PFSK-1 (cell line): Measurements from ENCODE around the gene COIL.

Source experiments
- FOXP2 ChIP-seq: optimal IDR thresholded peaks from 2 replicates; pipeline ENCODE3; 2011; ENCODE audit warnings: borderline replicate concordance, control low read depth, inconsistent platforms; ENCODE audit not compliant: insufficient read depth; ENCODE audit errors: extremely low read length, extremely low read depth
- POLR2AphosphoS5 ChIP-seq: IDR thresholded peaks from 2 replicates; pipeline ENCODE4 v1.6.1; 2012; ENCODE audit warnings: low read depth, mild to moderate bottlenecking, control low read depth, low read length, moderate library complexity
- REST ChIP-seq, 2 experiments: IDR thresholded peaks; 2 replicates each; pipeline versions ENCODE4 v1.6.1 to v1.8.0; 2011 to 2012; ENCODE audit warnings: low read depth in 2 of 2, low read length in 2 of 2, control low read depth in 1 of 2, inconsistent platforms in 1 of 2, mild to moderate bottlenecking in 1 of 2, moderate library complexity in 1 of 2; ENCODE audit not compliant: insufficient read depth in 1 of 2
- SIN3A ChIP-seq: IDR thresholded peaks from 2 replicates; pipeline ENCODE4 v1.6.1; 2012; ENCODE audit warnings: mild to moderate bottlenecking, low read length, moderate library complexity, borderline replicate concordance; ENCODE audit not compliant: insufficient read depth
- TAF1 ChIP-seq: IDR thresholded peaks from 2 replicates; pipeline ENCODE4 v1.6.1; 2012; ENCODE audit warnings: low read length, control low read depth, borderline replicate concordance; ENCODE audit not compliant: insufficient read depth

COIL gene

GRCh38 chr17:56894859-56895455 lies 65.9 kb downstream of the COIL start:
- TF ChIP-seq POLR2AphosphoS5 (no peak), REST (IDR thresholded peaks at IDR 0.05; ENCODE audit: insufficient read depth in 1 of 2, low read depth in 2 of 2, low read length in 2 of 2) (no peak), FOXP2 (no peak), SIN3A (no peak)

- no peak for TF ChIP-seq POLR2AphosphoS5
- TF ChIP-seq FOXP2, result no peak
- no peak for TF ChIP-seq TAF1
- TF ChIP-seq REST (IDR thresholded peaks at IDR 0.05; ENCODE audit: insufficient read depth in 1 of 2, low read depth in 2 of 2, low read length in 2 of 2), result no peak
- no peak for TF ChIP-seq SIN3A
Observed at GRCh38 chr17:56893503-56893902, 67.3 kb downstream of the COIL start.

- TF ChIP-seq REST (IDR thresholded peaks at IDR 0.05; ENCODE audit: insufficient read depth in 1 of 2, low read depth in 2 of 2, low read length in 2 of 2) (no peak), TAF1 (no peak), SIN3A (no peak), FOXP2 (no peak), POLR2AphosphoS5 (no peak)
Observed at GRCh38 chr17:56892333-56892732, 68.5 kb downstream of the COIL start.

- TF ChIP-seq SIN3A (no peak), TAF1 (no peak), REST (IDR thresholded peaks at IDR 0.05; ENCODE audit: insufficient read depth in 1 of 2, low read depth in 2 of 2, low read length in 2 of 2) (no peak), POLR2AphosphoS5 (no peak), FOXP2 (no peak)
Observed at GRCh38 chr17:56891751-56892150, 69.1 kb downstream of the COIL start.
